ENCODE measurements around the gene RBP2.

Gene RBP2

GRCh38 chr3:139468399-139468798 lies 7.9 kb downstream of the RBP2 start:
- DNase-seq (ENCODE audit: low spot score): no peak
- H3K4me1 Mint-ChIP-seq (ENCODE audit: low read depth): no peaks in the 10 kb centered on the region
- no peak overlapping the region for H3K4me3 Mint-ChIP-seq
- no peak overlapping the region for H3K27ac Mint-ChIP-seq
- no peaks in the 10 kb centered on the region for H3K9me3 Mint-ChIP-seq
- no peaks in the 10 kb centered on the region for H3K27me3 Mint-ChIP-seq (ENCODE audit: low read depth)
- H3K36me3 Mint-ChIP-seq (ENCODE audit: low read depth): no peaks in the 10 kb centered on the region

DNA sequence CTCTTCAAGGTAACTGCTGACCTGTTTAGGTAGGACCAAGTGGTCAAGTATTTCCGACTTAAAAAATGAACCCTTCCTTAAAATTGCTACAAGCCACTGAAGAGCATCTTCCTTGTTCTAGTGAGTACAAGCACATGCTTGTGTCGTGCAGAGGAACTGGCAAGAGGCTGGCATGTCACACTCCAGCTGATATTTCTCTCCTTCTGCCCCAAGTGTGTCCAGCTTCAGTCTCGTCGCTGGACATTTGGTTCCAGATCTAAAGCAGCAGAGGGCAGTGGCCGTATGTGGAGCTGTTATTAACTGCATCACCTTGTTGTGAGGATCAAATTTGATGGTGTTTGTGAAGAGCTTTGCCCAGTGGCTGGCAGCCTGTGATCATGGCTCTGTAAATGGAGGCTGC lies 10.0 kb downstream of the RBP2 start:
- Mint-ChIP-seq H3K36me3 (ENCODE audit: low read depth) (no peaks in the 10 kb centered on the region), H3K27ac (no peak overlapping the region), H3K4me1 (ENCODE audit: low read depth) (no peaks in the 10 kb centered on the region), H3K9me3 (no peaks in the 10 kb centered on the region), H3K27me3 (ENCODE audit: low read depth) (no peaks in the 10 kb centered on the region), H3K4me3 (no peak overlapping the region)
- no peak for DNase-seq (ENCODE audit: low spot score)

DNA sequence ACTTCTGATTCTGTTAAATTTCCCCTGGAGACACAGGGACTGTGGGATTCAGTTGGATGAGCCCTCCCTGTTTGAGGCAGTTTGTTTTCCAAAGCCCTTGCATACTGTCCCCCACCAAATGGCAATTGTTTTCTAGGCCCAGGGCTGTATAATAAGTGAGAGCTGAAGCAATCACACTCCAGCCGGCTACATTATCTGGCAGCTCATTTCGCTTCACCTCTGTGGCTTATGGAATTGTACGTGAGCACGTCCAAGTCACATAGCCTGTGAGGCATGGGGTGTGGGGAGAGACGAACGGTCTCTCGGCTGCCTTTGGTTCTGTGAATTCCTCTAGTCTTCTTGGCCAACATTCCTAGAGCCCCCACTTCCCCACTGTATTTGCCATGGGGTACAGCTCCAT lies 10.7 kb downstream of the RBP2 start:
- no peak overlapping the region for H3K4me3 Mint-ChIP-seq
- H3K36me3 Mint-ChIP-seq (ENCODE audit: low read depth): no peaks in the 10 kb centered on the region
- no peaks in the 10 kb centered on the region for H3K4me1 Mint-ChIP-seq (ENCODE audit: low read depth)
- H3K27ac Mint-ChIP-seq: no peak overlapping the region
- H3K27me3 Mint-ChIP-seq (ENCODE audit: low read depth): no peaks in the 10 kb centered on the region
- DNase-seq (ENCODE audit: low spot score): no peak
- no peaks in the 10 kb centered on the region for H3K9me3 Mint-ChIP-seq

DNA sequence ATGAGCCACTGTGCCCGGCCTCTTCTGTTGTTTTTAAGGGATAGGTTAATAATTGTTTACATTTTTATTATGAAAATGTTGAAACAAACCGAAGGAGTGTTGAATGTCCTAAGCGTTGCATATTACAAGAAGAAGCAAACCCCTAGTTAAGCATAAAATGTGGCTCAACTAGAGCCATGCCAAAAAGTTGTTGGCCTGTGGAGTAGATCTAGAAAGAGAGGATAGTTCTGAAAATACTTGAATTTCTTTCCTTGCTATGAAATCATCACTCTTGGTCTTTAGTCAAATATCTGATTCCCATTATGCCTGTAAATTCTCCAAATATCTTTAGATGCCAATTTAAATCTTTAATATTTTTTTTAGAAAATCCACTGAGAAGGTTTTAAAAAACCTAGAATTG lies 12.8 kb downstream of the RBP2 start:
- H3K27ac Mint-ChIP-seq: no peak overlapping the region
- H3K4me1 Mint-ChIP-seq (ENCODE audit: low read depth): no peaks in the 10 kb centered on the region
- DNase-seq (ENCODE audit: low spot score): no peak
- no peaks in the 10 kb centered on the region for H3K9me3 Mint-ChIP-seq
- H3K27me3 Mint-ChIP-seq (ENCODE audit: low read depth): no peaks in the 10 kb centered on the region
- H3K36me3 Mint-ChIP-seq (ENCODE audit: low read depth): no peaks in the 10 kb centered on the region
- no peak overlapping the region for H3K4me3 Mint-ChIP-seq

DNA sequence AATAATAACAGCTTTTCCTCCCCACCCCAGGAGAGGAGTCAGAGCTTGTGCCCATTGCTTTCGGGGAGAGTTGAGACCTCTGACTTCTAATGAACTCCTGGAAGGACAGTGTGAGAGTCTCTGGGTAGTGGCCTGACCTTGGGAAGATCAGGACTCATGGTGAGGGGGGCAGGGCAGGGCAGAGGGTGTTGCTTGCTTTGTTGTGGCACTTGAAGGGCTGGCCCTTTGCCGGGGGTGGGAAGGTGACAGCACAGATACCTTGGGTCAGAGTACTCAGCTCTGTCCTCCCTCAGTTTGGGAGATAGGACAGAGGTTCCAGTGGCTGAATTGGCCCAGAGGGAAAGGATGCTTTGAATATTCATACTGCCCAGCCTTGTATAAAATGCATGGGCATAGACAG lies 15.8 kb downstream of the RBP2 start:
- H3K36me3 Mint-ChIP-seq (ENCODE audit: low read depth): no peaks in the 10 kb centered on the region

GRCh38 chr3:139460076-139460475 lies 16.2 kb downstream of the RBP2 start:
- H3K9me3 Mint-ChIP-seq: no peaks in the 10 kb centered on the region
- no peaks in the 10 kb centered on the region for H3K36me3 Mint-ChIP-seq (ENCODE audit: low read depth)
- H3K4me3 Mint-ChIP-seq: no peak overlapping the region
- no peaks in the 10 kb centered on the region for H3K27me3 Mint-ChIP-seq (ENCODE audit: low read depth)
- H3K27ac Mint-ChIP-seq: no peak overlapping the region
- DNase-seq (ENCODE audit: low spot score): no peak
- H3K4me1 Mint-ChIP-seq (ENCODE audit: low read depth): no peaks in the 10 kb centered on the region

More for the DNA sequence above, 15.8 kb downstream of the RBP2 start:
- Mint-ChIP-seq H3K4me1 (ENCODE audit: low read depth) (no peaks in the 10 kb centered on the region), H3K4me3 (no peak overlapping the region), H3K27me3 (ENCODE audit: low read depth) (no peaks in the 10 kb centered on the region), H3K27ac (no peak overlapping the region), H3K9me3 (no peaks in the 10 kb centered on the region)
- DNase-seq (ENCODE audit: low spot score): no peak

DNA sequence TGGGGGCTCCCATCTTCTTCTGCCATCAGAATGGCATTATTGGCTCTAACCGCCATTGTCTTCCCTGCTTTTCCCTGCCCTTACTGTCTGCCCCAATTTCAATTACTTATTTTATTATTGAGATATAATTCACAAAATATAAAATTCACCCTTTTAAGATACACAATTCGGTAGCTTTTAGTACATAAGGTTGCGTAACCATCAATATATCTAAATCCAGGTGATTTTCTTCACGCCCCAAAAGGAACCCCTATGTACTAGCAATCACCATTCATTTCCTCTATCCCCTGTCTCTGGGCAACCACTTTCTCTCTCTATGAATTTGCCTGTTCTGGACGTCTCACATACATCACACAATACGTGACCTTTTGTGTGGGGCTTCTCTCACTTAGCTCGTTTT lies 18.0 kb downstream of the RBP2 start:
- H3K9me3 Mint-ChIP-seq: no peaks in the 10 kb centered on the region
- no peak for DNase-seq (ENCODE audit: low spot score)
- no peaks in the 10 kb centered on the region for H3K27me3 Mint-ChIP-seq (ENCODE audit: low read depth)
- no peaks in the 10 kb centered on the region for H3K36me3 Mint-ChIP-seq (ENCODE audit: low read depth)
- H3K4me1 Mint-ChIP-seq (ENCODE audit: low read depth): no peaks in the 10 kb centered on the region
- H3K4me3 Mint-ChIP-seq: no peak overlapping the region
- no peak overlapping the region for H3K27ac Mint-ChIP-seq

DNA sequence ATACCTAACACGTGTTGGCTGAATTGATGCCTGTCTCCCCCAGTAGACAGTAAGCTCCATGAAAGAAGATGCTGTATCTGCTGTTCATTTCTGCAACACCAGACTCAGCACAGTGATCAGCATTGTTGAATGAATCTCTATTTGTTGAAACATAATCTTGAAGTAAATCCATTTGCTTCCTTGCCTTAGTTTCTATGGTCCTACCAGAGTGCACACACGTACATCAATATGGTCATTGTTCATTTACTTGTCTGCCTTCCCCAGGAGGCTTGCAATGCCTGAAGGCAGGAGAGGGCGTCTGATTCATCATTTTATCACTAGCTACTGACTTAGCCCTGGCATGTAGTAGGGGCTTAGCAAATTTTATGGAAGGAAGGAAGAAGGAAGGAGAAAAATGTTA lies 19.2 kb downstream of the RBP2 start:
- no peaks in the 10 kb centered on the region for H3K27me3 Mint-ChIP-seq (ENCODE audit: low read depth)
- no peak overlapping the region for H3K27ac Mint-ChIP-seq
- no peaks in the 10 kb centered on the region for H3K9me3 Mint-ChIP-seq
- DNase-seq (ENCODE audit: low spot score): no peak
- no peak overlapping the region for H3K4me3 Mint-ChIP-seq
- no peaks in the 10 kb centered on the region for H3K4me1 Mint-ChIP-seq (ENCODE audit: low read depth)
- H3K36me3 Mint-ChIP-seq (ENCODE audit: low read depth): no peaks in the 10 kb centered on the region

- H3K27ac Mint-ChIP-seq: no peak overlapping the region
- H3K9me3 Mint-ChIP-seq: no peaks in the 10 kb centered on the region
- no peak overlapping the region for H3K4me3 Mint-ChIP-seq
- H3K4me1 Mint-ChIP-seq (ENCODE audit: low read depth): no peaks in the 10 kb centered on the region
- no peaks in the 10 kb centered on the region for H3K36me3 Mint-ChIP-seq (ENCODE audit: low read depth)
- H3K27me3 Mint-ChIP-seq (ENCODE audit: low read depth): no peaks in the 10 kb centered on the region
- DNase-seq (ENCODE audit: low spot score): no peak
Observed at GRCh38 chr3:139456386-139456785, 19.9 kb downstream of the RBP2 start.

DNA sequence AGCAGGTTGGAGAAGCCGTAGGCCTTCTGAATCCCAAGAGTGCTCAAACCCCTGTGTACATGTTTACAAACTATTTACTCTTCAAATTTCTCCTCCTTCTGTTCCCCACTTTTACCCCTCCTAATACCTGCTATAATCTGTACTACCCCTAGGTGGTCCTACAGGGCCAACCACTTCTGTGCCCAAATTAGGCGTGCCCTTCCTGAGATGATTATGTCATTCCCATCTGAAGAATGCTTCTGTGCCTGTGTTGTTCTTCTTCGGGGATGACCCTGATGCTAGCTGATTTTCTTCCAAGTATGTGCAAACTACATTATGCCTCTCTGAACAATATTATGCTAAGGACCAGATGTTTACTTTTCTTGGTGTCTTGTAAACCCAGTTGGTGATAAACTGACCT lies 20.5 kb downstream of the RBP2 start:
- no peaks in the 10 kb centered on the region for H3K27me3 Mint-ChIP-seq (ENCODE audit: low read depth)
- DNase-seq (ENCODE audit: low spot score): no peak
- H3K9me3 Mint-ChIP-seq: no peaks in the 10 kb centered on the region
- no peaks in the 10 kb centered on the region for H3K4me1 Mint-ChIP-seq (ENCODE audit: low read depth)
- H3K27ac Mint-ChIP-seq: no peak overlapping the region
- no peak overlapping the region for H3K4me3 Mint-ChIP-seq
- H3K36me3 Mint-ChIP-seq (ENCODE audit: low read depth): no peaks in the 10 kb centered on the region

- Mint-ChIP-seq H3K4me1 (ENCODE audit: low read depth) (no peaks in the 10 kb centered on the region), H3K27me3 (ENCODE audit: low read depth) (no peaks in the 10 kb centered on the region), H3K36me3 (ENCODE audit: low read depth) (no peaks in the 10 kb centered on the region), H3K27ac (no peak overlapping the region), H3K4me3 (no peak overlapping the region), H3K9me3 (no peaks in the 10 kb centered on the region)
- no peak for DNase-seq (ENCODE audit: low spot score)
Observed at GRCh38 chr3:139455206-139455605, 21.1 kb downstream of the RBP2 start.

DNA sequence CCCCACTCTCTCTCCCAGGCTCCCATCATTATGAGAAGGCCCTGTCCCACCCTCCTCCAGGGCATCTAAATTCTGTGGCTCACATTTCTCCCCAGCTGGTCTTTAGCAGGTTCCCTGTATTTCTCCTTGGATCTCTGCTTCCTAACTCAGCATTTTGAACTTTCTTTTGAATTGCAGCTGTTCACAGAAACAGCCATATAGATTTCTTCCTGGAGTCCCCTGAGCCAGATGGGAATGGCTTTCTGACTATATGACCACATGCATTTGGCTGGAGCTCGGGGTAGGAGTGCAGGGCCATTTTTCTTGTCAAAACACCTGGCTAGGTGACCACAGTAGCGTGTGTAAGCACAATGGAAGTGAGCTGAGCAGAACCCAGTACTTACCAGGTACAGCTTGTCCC lies 22.0 kb downstream of the RBP2 start:
- Mint-ChIP-seq H3K4me1 (ENCODE audit: low read depth) (no peaks in the 10 kb centered on the region), H3K27me3 (ENCODE audit: low read depth) (no peaks in the 10 kb centered on the region), H3K4me3 (no peak overlapping the region), H3K27ac (no peak overlapping the region), H3K36me3 (ENCODE audit: low read depth) (no peaks in the 10 kb centered on the region), H3K9me3 (no peaks in the 10 kb centered on the region)
- DNase-seq (ENCODE audit: low spot score): no peak

GRCh38 chr3:139450159-139450558 lies 26.2 kb downstream of the RBP2 start:
- Mint-ChIP-seq H3K27ac (no peak overlapping the region), H3K4me1 (ENCODE audit: low read depth) (no peaks in the 10 kb centered on the region), H3K36me3 (ENCODE audit: low read depth) (no peaks in the 10 kb centered on the region), H3K4me3 (no peak overlapping the region), H3K27me3 (ENCODE audit: low read depth) (no peaks in the 10 kb centered on the region), H3K9me3 (no peaks in the 10 kb centered on the region)
- DNase-seq (ENCODE audit: low spot score): no peak

- Mint-ChIP-seq H3K4me3 (no peak overlapping the region), H3K9me3 (no peaks in the 10 kb centered on the region), H3K36me3 (ENCODE audit: low read depth) (no peaks in the 10 kb centered on the region), H3K27me3 (ENCODE audit: low read depth) (no peaks in the 10 kb centered on the region), H3K4me1 (ENCODE audit: low read depth) (no peaks in the 10 kb centered on the region), H3K27ac (no peak overlapping the region)
- no peak for DNase-seq (ENCODE audit: low spot score)
Observed at GRCh38 chr3:139449566-139449965, 26.8 kb downstream of the RBP2 start.

GRCh38 chr3:139448104-139448503 lies 28.2 kb downstream of the RBP2 start:
- Mint-ChIP-seq H3K27me3 (ENCODE audit: low read depth) (no peaks in the 10 kb centered on the region), H3K36me3 (ENCODE audit: low read depth) (no peaks in the 10 kb centered on the region), H3K27ac (no peak overlapping the region), H3K4me3 (no peak overlapping the region), H3K9me3 (no peaks in the 10 kb centered on the region), H3K4me1 (ENCODE audit: low read depth) (no peaks in the 10 kb centered on the region)
- no peak for DNase-seq (ENCODE audit: low spot score)

DNA sequence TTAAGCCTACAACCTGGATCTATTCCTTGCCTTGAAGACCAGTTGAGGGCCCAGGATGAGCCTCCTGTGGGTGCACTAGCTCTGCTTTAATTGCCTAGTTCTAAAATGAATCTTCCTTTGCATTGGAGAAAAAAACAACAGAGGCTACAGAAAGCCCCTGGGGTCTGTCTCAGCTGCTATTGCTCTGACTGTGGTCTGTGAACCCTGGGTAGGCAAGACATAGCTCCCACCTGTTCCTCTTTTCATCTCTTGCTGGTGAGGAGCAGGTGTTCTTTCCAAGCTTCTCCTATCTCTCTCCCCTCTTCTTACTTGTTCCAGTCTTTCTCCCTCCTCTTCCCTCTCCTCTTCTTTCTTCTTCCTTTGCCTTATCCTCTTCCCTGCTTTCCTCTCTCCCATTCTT lies 28.8 kb downstream of the RBP2 start:
- DNase-seq (ENCODE audit: low spot score): no peak
- no peaks in the 10 kb centered on the region for H3K4me1 Mint-ChIP-seq (ENCODE audit: low read depth)
- no peaks in the 10 kb centered on the region for H3K27me3 Mint-ChIP-seq (ENCODE audit: low read depth)
- no peak overlapping the region for H3K4me3 Mint-ChIP-seq
- no peaks in the 10 kb centered on the region for H3K36me3 Mint-ChIP-seq (ENCODE audit: low read depth)
- no peak overlapping the region for H3K27ac Mint-ChIP-seq
- H3K9me3 Mint-ChIP-seq: no peaks in the 10 kb centered on the region
